ENCODE data around the gene USP6NL.

GRCh38 chr10:11612021-11613001 is 861 bp upstream of the USP6NL start:
- no peak for TF ChIP-seq POLR2A (IDR thresholded peaks at IDR 0.05)
- TF ChIP-seq, protein P1, sequence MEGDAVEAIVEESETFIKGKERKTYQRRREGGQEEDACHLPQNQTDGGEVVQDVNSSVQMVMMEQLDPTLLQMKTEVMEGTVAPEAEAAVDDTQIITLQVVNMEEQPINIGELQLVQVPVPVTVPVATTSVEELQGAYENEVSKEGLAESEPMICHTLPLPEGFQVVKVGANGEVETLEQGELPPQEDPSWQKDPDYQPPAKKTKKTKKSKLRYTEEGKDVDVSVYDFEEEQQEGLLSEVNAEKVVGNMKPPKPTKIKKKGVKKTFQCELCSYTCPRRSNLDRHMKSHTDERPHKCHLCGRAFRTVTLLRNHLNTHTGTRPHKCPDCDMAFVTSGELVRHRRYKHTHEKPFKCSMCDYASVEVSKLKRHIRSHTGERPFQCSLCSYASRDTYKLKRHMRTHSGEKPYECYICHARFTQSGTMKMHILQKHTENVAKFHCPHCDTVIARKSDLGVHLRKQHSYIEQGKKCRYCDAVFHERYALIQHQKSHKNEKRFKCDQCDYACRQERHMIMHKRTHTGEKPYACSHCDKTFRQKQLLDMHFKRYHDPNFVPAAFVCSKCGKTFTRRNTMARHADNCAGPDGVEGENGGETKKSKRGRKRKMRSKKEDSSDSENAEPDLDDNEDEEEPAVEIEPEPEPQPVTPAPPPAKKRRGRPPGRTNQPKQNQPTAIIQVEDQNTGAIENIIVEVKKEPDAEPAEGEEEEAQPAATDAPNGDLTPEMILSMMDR (IDR thresholded peaks at IDR 0.05), result no peak

Measured in uterus (tissue), 2 donors.